HepG2 (cell line): Measurements from ENCODE around the gene ZDHHC7. TPM values are rescaled to one million over a fixed set of nuclear protein-coding genes. Genes with fewer than 3 reads are reported as not detected.

ENCODE experiments used
- ARNTL ChIP-seq: sonication (generic); formaldehyde crosslinking; IDR thresholded peaks from 2 replicates; pipeline ENCODE4 v1.4.0; 2020; ENCODE audit warnings: mild to moderate bottlenecking, missing genetic modification reagents
- CREM ChIP-seq, 2 experiments: sonication (generic) in 1 of 2; formaldehyde crosslinking in 1 of 2; IDR thresholded peaks; 2 replicates each; pipeline versions ENCODE4 v1.4.0 to v1.6.1; 2016 to 2020; ENCODE audit warnings: antibody characterized with exemption in 1 of 2, mild to moderate bottlenecking in 1 of 2, missing genetic modification reagents in 1 of 2
- GABPB1 ChIP-seq: IDR thresholded peaks from 2 replicates; pipeline ENCODE4 v1.6.1; 2016; ENCODE audit warnings: mild to moderate bottlenecking, missing genetic modification reagents, moderate library complexity, missing compliant biosample characterization
- GPN1 ChIP-seq: sonication (generic); formaldehyde crosslinking; IDR thresholded peaks from 2 replicates; pipeline ENCODE4 v1.5.1; 2020; ENCODE audit warnings: missing genetic modification reagents, borderline replicate concordance
- MEF2D ChIP-seq: sonication (generic); formaldehyde crosslinking; IDR thresholded peaks from 2 replicates; pipeline ENCODE4 v1.5.1; 2020; ENCODE audit warnings: mild to moderate bottlenecking, missing genetic modification reagents
- RBFOX2 ChIP-seq: fragments of 200-400 bp; formaldehyde crosslinking; IDR thresholded peaks from 2 replicates; pipeline ENCODE4 v1.6.1; 2017; ENCODE audit warnings: low read depth, mild to moderate bottlenecking, low read length
- RFXANK ChIP-seq: IDR thresholded peaks from 2 replicates; pipeline ENCODE4 v1.6.1; 2016
- SIX1 ChIP-seq: sonication (generic); formaldehyde crosslinking; IDR thresholded peaks from 2 replicates; pipeline ENCODE4 v1.4.0; 2020; ENCODE audit warnings: missing genetic modification reagents, borderline replicate concordance
- SOX13 ChIP-seq, 3 experiments: fragments of 450-650 bp in 1 of 3; sonication (generic) in 1 of 3; formaldehyde crosslinking in 1 of 3; IDR thresholded peaks in 2 of 3; conservative IDR thresholded peaks in 1 of 3; 2 replicates each; pipeline versions ENCODE4 v1.5.0 to v1.6.1; 2016 to 2020; ENCODE audit warnings: antibody characterized with exemption in 1 of 3, mild to moderate bottlenecking in 1 of 3, missing compliant biosample characterization in 1 of 3, missing genetic modification reagents in 1 of 3, moderate library complexity in 1 of 3
- TBX3 ChIP-seq: fragments of 450-650 bp; IDR thresholded peaks from 2 replicates; pipeline ENCODE4 v1.6.1; 2017; ENCODE audit warnings: antibody characterized with exemption, mild to moderate bottlenecking, inconsistent platforms, borderline replicate concordance
- TOE1 ChIP-seq: sonication (generic); formaldehyde crosslinking; IDR thresholded peaks from 2 replicates; pipeline ENCODE4 v1.4.0; 2020; ENCODE audit warnings: mild to moderate bottlenecking, missing genetic modification reagents
- U2AF2 ChIP-seq: fragments of 200-400 bp; formaldehyde crosslinking; IDR thresholded peaks from 2 replicates; pipeline ENCODE4 v1.6.1; 2017; ENCODE audit warnings: low read depth, mild to moderate bottlenecking, low read length
- ZNF234 ChIP-seq: sonication (generic); formaldehyde crosslinking; conservative IDR thresholded peaks from 2 replicates; pipeline ENCODE4 v1.5.1; 2020; ENCODE audit warnings: mild to moderate bottlenecking, missing genetic modification reagents
- ZNF335 ChIP-seq: sonication (generic); formaldehyde crosslinking; IDR thresholded peaks from 2 replicates; pipeline ENCODE4 v1.4.0; 2020; ENCODE audit warnings: missing genetic modification reagents
- ZNF350 ChIP-seq: sonication (generic); formaldehyde crosslinking; IDR thresholded peaks from 2 replicates; pipeline ENCODE4 v1.4.0; 2020; ENCODE audit warnings: mild to moderate bottlenecking, low read depth, missing genetic modification reagents, borderline replicate concordance
- ZNF563 ChIP-seq: sonication (generic); formaldehyde crosslinking; IDR thresholded peaks from 2 replicates; pipeline ENCODE4 v1.8.0; 2022; ENCODE audit warnings: mild to moderate bottlenecking, moderate library complexity, missing genetic modification reagents
- ZNF572 ChIP-seq: sonication (generic); formaldehyde crosslinking; IDR thresholded peaks from 2 replicates; pipeline ENCODE4 v1.5.1; 2020; ENCODE audit warnings: mild to moderate bottlenecking, missing genetic modification reagents
- ZNF782 ChIP-seq: sonication (generic); formaldehyde crosslinking; IDR thresholded peaks from 2 replicates; pipeline ENCODE4 v1.4.0; 2020; ENCODE audit warnings: missing genetic modification reagents, mild to moderate bottlenecking, borderline replicate concordance
- ZNF841 ChIP-seq: sonication (generic); formaldehyde crosslinking; IDR thresholded peaks from 2 replicates; pipeline ENCODE4 v1.8.1; 2023; ENCODE audit warnings: missing genetic modification reagents, borderline replicate concordance
- ZNF879 ChIP-seq: sonication (generic); formaldehyde crosslinking; IDR thresholded peaks from 2 replicates; pipeline ENCODE4 v1.8.1; 2023; ENCODE audit warnings: missing genetic modification reagents
- ZSCAN31 ChIP-seq: sonication (generic); formaldehyde crosslinking; IDR thresholded peaks from 2 replicates; pipeline ENCODE4 v1.5.0; 2020; ENCODE audit warnings: low read depth, mild to moderate bottlenecking, missing genetic modification reagents
- polyA plus RNA-seq, 8 experiments: library from polyadenylated mRNA; depleted of rRNA in 3 of 8; stranded (reverse) in 7 of 8; unstranded in 1 of 8; fragments of >200 nt; fragmentation: Illumina TruSeq in 4 of 8; extraction: Trizol in 4 of 8; gene quantifications; 2 replicates each; pipeline versions ENCODE4 v1.2.1 to v1.2.3, GENCODE V29; 2011 to 2016; ENCODE audit warnings: low read depth in 4 of 8, missing spikeins in 1 of 8, mixed read lengths in 1 of 8; ENCODE audit not compliant: insufficient read depth in 1 of 8
- total RNA-seq, 5 experiments: library from RNA; depleted of rRNA; stranded (reverse); fragments of >200 nt; fragmentation: Illumina TruSeq; extraction: Trizol; gene quantifications; 2 replicates each; pipeline ENCODE4 v1.2.3, GENCODE V29; 2016; ENCODE audit warnings: low read depth in 1 of 5
- TF ChIP-seq, protein P1 (sequence below): sonication (generic); formaldehyde crosslinking; IDR thresholded peaks from 2 replicates; pipeline ENCODE4 v1.4.0; 2020; ENCODE audit warnings: mild to moderate bottlenecking, missing genetic modification reagents

Gene ZDHHC7
- total and polyA plus RNA-seq, 2 of the 13 experiments (the other 11 are each of a cell fraction or from before 2014, with no cell fraction given) = 46.8 to 67.6 TPM

DNA sequence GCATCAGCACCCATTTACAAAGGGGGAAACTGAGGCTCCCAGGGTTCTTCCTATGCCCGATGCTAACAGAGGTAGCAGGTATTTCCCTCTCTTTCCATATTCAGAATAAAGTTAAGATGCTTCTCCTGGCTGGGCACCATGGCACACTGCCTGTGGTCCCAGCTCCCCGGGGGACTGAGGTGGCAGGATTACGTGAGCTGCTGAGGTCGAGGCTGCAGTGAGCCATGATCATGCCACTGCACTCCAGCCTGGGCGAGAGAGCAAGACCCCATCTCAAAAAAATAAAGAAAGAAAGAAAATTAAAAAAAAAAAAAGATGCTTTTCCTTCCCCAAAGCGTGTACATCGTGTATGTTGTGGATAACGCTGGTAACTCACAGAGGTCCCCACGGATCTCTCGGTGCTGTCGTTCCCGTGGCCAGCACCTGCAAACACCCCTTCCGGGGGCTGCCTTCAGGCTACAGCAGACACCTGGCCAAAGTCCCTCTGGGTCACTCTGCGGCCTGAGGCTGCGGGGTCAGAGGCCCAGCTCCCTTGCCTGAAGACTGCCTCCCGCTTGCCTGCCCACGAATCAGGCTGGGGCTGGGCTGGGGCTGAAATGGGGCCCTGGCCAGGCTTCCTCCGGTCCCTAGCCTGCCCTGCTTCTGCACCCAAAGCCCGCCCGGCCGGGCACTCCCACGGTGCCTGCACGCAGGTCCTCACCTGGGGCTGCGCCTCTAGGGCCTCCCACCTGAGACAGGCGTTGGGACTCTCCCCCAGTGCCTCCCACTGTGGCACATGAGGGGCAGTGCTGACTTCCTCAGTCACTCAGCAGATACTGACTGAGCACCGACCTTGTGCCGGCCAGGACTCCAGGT is 63.1 kb downstream of the ZDHHC7 start (continued):
- no peak for TF ChIP-seq RFXANK
- peak; percentile 49; the same call in 1 of the 2 replicates for TF ChIP-seq ZSCAN31 (CRISPR knock-in tag)
- TF ChIP-seq ZNF350 (CRISPR knock-in tag) = peak; percentile 69; the same call in 1 of the 2 replicates
- TF ChIP-seq ZNF572 = 0 out of 2 replicates have a peak, but pooled peaks have one; percentile 15
- TF ChIP-seq ARNTL (CRISPR knock-in tag) = peak; percentile 38; the same call in 1 of the 2 replicates
- no peak for TF ChIP-seq SIX1
- no peak for TF ChIP-seq GPN1
- no peak; the same call in 1 of the 2 replicates for TF ChIP-seq ZNF782 (CRISPR knock-in tag)
- TF ChIP-seq ZNF335 = 0 out of 2 replicates have a peak, but pooled peaks have one; percentile 68
- peak; percentile 68; the same call in 1 of the 2 replicates for TF ChIP-seq ZNF563 (CRISPR knock-in tag)
- TF ChIP-seq MEF2D = no peak
- no peak for TF ChIP-seq ZNF234
- no peak for TF ChIP-seq TOE1 (CRISPR knock-in tag)
- no peak for TF ChIP-seq RBFOX2
- TF ChIP-seq ZNF879 (CRISPR knock-in tag) = no peak
- no peak for TF ChIP-seq TBX3
- no peak for TF ChIP-seq CREM (IDR thresholded peaks at IDR 0.05)
- no peak for TF ChIP-seq CREM (CRISPR knock-in tag; IDR thresholded peaks at IDR 0.05)
- TF ChIP-seq U2AF2 = no peak
- TF ChIP-seq GABPB1 = peak; percentile 80
- no peak for TF ChIP-seq ZNF841
- TF ChIP-seq, protein P1, sequence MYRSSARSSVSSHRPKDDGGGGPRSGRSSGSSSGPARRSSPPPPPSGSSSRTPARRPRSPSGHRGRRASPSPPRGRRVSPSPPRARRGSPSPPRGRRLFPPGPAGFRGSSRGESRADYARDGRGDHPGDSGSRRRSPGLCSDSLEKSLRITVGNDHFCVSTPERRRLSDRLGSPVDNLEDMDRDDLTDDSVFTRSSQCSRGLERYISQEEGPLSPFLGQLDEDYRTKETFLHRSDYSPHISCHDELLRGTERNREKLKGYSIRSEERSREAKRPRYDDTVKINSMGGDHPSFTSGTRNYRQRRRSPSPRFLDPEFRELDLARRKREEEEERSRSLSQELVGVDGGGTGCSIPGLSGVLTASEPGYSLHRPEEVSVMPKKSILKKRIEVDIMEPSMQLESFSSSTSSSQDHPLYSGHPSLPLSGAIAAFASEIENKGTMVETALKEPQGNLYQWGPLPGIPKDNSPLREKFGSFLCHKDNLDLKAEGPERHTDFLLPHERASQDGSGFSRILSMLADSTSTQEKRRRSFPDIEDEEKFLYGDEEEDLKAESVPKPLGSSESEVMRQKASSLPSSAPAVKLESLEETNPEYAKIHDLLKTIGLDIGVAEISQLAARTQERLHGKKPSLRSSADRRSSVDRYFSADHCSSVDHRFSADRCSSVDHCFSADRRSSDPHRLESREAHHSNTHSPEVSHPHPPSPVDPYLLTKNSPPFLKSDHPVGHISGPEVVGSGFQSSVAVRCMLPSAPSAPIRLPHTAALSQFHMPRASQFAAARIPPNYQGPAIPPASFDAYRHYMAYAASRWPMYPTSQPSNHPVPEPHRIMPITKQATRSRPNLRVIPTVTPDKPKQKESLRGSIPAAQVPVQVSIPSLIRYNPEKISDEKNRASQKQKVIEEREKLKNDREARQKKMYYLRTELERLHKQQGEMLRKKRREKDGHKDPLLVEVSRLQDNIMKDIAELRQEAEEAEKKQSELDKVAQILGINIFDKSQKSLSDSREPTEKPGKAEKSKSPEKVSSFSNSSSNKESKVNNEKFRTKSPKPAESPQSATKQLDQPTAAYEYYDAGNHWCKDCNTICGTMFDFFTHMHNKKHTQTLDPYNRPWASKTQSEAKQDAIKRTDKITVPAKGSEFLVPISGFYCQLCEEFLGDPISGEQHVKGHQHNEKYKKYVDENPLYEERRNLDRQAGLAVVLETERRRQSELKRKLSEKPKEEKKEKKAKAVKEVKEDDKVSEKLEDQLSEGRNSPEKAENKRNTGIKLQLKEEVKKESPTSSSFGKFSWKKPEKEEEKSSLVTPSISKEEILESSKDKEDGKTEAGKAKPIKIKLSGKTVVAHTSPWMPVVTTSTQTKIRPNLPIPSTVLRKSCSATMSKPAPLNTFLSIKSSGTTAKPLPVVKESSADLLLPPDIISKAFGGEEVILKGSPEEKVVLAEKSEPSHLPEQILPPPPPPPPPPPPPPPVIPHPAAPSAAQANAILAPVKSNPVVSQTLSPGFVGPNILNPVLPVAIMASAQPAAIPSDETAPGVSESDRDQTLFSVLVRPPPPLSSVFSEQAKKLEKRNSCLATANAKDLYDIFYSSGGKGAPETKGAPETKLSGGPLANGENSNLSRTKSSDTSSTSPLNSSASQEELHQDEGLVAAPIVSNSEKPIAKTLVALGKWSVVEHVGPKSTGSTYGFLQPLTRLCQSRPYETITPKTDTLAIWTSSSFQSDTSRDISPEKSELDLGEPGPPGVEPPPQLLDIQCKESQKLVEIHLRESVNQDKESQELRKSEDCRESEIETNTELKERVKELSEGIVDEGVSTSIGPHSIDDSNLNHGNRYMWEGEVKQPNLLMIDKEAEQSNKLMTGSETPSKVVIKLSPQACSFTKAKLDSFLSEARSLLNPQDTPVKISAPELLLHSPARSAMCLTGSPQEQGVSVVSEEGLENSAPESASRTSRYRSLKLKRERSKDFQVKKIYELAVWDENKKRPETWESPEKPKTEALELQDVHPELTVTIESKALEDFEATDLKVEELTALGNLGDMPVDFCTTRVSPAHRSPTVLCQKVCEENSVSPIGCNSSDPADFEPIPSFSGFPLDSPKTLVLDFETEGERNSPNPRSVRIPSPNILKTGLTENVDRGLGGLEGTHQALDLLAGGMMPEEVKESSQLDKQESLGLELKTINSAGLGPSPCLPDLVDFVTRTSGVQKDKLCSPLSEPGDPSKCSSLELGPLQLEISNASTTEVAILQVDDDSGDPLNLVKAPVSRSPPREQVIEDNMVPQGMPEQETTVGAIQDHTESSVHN (CRISPR knock-in tag) = no peak
- no peak for TF ChIP-seq SOX13 (IDR thresholded peaks at IDR 0.05)
- TF ChIP-seq SOX13 (CRISPR knock-in tag; conservative IDR thresholded peaks at IDR 0.05 in 1 of 2, IDR thresholded peaks at IDR 0.05 in 1 of 2) = 0 out of 4 replicates have a peak, but pooled peaks of 1 of the 2 experiments have one; percentile 21
